22Rv1 (cell line): ENCODE results near the gene OVOL2.
"Not testable (repeated sequence)": the region's sequence is repeated elsewhere in the genome, so short reads cannot be mapped to it uniquely, and the experiment has no call there.

Experiments
- H3K27ac ChIP-seq: fragments of 450-650 bp; 2 replicates; pipeline ENCODE4 v1.5.1; 2017
- ZFX ChIP-seq: fragments of 450-650 bp; IDR thresholded peaks from 2 replicates; pipeline ENCODE4 v1.6.1; 2017; ENCODE audit warnings: antibody characterized with exemption, borderline replicate concordance
- TF ChIP-seq, protein P1 (sequence below): fragments of 450-650 bp; IDR thresholded peaks from 2 replicates; pipeline ENCODE4 v1.5.1; 2017; ENCODE audit warnings: mild to moderate bottlenecking

The OVOL2 gene

DNA sequence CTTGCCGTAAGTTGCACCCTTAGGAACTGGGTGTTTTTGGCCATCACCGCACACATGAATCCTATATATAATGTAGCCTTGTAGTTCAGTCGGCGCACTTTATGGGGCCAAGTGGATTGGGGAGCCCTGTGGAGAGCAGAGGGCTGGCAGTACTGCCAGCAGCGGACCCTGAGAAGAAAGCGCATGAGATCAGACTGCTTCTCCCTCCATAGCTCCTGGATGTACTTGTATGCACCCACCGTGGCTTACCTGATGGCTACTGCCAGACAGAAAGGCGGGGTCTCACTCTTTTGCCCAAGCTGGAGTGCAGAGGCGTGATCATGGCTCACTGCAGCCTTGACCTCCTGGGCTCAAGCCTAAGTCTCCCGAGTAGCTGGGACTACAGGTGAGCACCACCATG is 32.8 kb upstream of the OVOL2 start:
- no peak overlapping the region for H3K27ac ChIP-seq
- TF ChIP-seq, protein P1, sequence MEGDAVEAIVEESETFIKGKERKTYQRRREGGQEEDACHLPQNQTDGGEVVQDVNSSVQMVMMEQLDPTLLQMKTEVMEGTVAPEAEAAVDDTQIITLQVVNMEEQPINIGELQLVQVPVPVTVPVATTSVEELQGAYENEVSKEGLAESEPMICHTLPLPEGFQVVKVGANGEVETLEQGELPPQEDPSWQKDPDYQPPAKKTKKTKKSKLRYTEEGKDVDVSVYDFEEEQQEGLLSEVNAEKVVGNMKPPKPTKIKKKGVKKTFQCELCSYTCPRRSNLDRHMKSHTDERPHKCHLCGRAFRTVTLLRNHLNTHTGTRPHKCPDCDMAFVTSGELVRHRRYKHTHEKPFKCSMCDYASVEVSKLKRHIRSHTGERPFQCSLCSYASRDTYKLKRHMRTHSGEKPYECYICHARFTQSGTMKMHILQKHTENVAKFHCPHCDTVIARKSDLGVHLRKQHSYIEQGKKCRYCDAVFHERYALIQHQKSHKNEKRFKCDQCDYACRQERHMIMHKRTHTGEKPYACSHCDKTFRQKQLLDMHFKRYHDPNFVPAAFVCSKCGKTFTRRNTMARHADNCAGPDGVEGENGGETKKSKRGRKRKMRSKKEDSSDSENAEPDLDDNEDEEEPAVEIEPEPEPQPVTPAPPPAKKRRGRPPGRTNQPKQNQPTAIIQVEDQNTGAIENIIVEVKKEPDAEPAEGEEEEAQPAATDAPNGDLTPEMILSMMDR, result no peak
- no peak for TF ChIP-seq ZFX

DNA sequence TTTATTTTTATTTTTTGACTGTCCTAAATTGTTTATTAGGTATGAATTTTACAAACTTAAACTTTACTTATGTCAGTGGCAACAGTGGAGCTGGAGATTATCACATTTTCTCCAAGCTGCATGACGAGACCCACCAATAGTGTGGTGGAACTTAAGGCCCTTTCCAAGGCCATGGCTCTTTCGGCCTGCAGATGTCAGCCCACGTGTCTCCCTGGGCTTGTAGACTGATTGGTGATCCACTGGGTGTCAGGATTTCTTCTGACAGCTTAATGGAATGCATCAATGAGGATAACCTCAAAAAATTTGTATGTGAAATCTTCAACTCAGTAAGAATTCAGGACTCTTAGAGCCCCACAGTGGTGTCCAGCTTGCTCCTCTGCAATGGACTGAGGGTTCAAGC is 32.3 kb upstream of the OVOL2 start:
- TF ChIP-seq, protein P1, result no peak
- TF ChIP-seq ZFX, result no peak
- no peak overlapping the region for H3K27ac ChIP-seq

DNA sequence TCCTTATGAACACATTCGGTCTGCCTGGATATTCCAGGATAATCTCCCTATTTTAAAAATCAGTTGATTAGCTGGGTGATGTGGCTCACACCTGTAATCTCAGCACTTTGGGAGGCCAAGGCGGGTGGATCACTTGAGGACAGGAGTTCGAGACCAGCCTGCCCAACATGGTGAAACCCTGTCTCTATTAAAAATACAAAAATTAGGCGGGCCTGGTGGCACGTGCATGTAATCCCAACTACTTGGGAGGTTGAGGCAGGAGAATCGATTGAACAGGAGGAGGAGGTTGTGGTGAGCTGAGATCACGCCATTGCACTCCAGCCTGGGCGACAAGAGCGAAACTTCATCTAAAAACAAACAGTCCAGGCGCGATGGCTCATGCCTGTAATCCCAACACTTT is 31.1 kb upstream of the OVOL2 start:
- not testable (repeated sequence) for H3K27ac ChIP-seq

DNA sequence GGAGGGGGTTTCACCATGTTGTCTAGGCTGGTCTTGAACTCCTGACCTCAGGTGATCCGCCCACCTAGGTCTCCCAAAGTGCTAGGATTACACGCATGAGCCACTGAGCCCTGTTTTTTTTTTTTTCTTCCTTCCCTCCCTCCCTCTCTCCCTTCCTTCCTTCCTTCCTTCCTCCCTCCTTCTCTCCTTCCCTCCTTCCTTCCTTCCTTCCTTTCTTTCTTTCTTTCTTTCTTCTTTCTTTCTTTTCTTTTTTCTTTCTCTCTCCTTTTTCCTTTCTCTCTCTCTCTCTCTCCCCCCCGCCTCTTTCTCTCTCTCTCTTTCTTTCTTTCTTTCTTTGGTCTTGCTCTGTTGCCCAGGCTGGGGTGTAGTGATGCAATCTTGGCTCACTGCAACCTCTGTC is 30.6 kb upstream of the OVOL2 start:
- H3K27ac ChIP-seq, result not testable (repeated sequence)

DNA sequence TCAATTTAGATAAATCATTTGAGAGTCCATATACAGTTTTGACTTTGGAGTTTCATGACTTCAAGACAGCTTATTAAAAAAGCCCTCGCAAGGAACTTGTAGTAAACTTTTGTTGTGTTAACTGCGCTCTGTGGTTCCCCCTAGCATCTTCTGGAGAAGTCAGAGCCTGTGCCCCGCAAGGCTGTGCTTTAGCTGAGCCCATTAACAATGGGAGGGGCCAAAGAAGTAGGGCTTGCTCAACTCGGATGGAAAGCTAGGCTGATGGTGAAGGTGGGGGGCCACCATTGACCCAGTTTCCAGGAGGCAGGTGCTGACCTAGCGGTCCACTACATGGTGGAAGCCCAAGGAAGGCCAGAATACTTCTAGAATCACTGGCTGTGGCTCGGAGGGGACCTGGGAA is 29.3 kb upstream of the OVOL2 start:
- TF ChIP-seq ZFX, result no peak
- TF ChIP-seq, protein P1, result no peak
- no peak overlapping the region for H3K27ac ChIP-seq

DNA sequence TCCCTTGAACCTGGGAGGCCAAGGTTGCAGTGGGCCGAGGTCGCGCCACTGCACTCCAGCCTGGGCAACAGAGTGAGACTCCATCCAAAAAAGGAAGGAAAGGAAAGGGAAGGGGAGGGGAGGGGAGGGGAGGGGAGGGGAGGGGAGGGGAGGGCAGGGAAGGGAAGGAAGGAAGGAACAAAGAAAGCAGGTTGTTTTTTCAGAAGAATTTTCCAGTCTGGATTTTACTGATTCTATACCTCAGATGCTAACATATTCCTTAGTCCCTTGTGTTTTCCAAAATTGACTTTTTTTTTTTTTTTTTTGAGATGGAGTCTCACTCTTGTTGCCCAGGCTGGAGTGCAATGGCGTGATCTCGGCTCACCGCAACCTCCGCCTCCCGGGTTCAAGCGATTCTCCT is 23.1 kb upstream of the OVOL2 start:
- not testable (repeated sequence) for H3K27ac ChIP-seq

DNA sequence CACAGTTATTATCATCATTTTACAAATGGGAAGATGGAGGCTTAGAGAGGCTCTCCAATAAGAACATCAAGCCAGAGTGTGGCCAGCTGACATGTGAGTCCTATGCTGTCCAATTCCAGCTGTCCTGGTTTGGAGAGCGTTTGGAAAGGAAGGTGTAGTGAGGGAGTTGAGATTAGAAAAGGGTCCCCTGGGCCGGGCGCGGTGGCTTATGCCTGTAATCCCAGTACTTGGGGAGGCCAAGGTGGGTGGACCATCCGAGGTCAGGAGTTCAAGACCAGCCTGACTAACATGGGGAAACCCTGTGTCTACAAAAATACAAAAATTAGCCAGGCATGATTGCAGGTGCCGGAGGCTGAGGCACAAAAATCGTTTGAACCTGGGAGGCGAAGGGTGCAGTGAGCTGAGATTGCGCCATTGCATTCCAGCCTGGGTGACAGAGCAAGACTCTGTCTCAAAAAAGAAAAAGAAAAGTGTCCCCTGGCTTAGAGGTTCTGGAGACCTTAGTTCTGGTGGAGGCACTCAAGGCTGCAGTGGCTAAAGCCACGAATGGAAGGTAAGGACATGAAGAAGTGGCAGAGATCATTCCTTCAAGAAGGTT is 22.1 kb upstream of the OVOL2 start:
- no peak overlapping the region for H3K27ac ChIP-seq
- TF ChIP-seq ZFX, result no peak
- TF ChIP-seq, protein P1, result no peak

DNA sequence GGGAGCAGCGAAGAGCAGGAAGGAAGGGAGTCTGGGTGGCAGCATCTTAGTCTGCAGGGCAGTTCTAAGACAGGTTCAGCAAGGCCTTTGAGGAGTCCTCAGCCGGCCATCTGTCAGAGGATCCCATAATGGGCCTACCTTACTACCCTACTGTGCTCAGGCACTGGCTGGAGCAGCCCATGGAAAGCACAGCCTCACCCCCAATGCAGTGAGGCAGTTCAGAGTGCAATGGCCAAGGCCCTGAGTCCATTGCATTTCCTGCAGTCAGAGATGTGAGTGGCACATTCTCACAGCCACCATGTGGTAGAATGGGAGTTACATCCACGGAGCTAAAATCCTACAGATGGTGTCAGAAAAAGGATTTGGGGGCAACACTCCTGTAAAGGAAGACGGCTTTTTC is 19.4 kb upstream of the OVOL2 start:
- H3K27ac ChIP-seq, result no peak overlapping the region
- TF ChIP-seq, protein P1, result no peak
- TF ChIP-seq ZFX, result no peak

DNA sequence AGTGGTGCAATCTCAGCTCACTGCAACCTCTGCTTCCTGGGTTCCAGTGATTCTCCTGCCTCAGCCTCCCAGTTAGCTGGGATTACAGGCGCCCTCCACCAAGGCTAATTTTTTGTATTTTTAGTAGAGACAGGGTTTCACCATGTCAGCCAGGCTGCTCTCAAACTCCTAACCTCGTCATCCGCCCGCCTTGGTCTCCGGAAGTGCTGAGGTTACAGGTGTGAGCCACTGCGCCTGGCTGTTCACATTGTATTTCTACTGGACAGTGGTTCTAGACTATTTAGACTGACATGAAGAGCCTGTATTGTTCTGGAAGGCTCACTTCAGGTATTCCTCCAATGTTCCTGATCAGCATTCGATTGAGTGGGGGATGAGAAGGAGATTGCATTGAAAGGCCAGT is 14.8 kb upstream of the OVOL2 start:
- TF ChIP-seq ZFX, result no peak
- TF ChIP-seq, protein P1, result no peak
- H3K27ac ChIP-seq, result no peak overlapping the region
